Ovary (tissue), 9 donors: ENCODE data around the gene SLC27A1. TPM values are rescaled to one million over a fixed set of nuclear protein-coding genes. Genes with fewer than 3 reads are reported as not detected.
A peak's percentile ranks its signal among the peaks of the same experiment; 100 is the strongest.

Source experiments
- DNase-seq, 5 donors: peaks; one replicate each; pipeline ENCODE4 v3.0.0-alpha.2; 2019 to 2020
- H3K27ac ChIP-seq, 2 donors: fragments of 200-600 bp; one replicate each; pipeline versions ENCODE4 v1.5.1 to v1.8.0; 2019 to 2022
- H3K27me3 ChIP-seq: fragments of 200-600 bp; one replicate; pipeline ENCODE4 v1.8.0; 2022
- H3K36me3 ChIP-seq: fragments of 200-600 bp; sonication (generic); one replicate; pipeline ENCODE4 v1.5.1; 2019
- H3K4me1 ChIP-seq: one replicate; pipeline ENCODE4 v1.8.1; 2013; ENCODE audit warnings: mild to moderate bottlenecking, moderate library complexity; ENCODE audit not compliant: insufficient read depth
- H3K4me3 ChIP-seq: fragments of 200-600 bp; sonication (generic); one replicate; pipeline ENCODE4 v1.5.1; 2017
- H3K9me3 ChIP-seq, 2 donors: fragments of 200-600 bp in 1 of 2; sonication (generic) in 1 of 2; one replicate each; pipeline versions ENCODE4 v1.5.1 to v1.8.1; 2013 to 2019; ENCODE audit warnings: mild to moderate bottlenecking in 1 of 2, moderate library complexity in 1 of 2
- EP300 ChIP-seq: sonication (generic); formaldehyde crosslinking; IDR thresholded peaks from one replicate; pipeline ENCODE4 v1.6.1; 2017; ENCODE audit warnings: antibody characterized with exemption
- POLR2A ChIP-seq: fragments of 450-650 bp; IDR thresholded peaks from one replicate; pipeline ENCODE4 v1.6.1; 2017; ENCODE audit warnings: antibody characterized with exemption, mild to moderate bottlenecking, moderate library complexity
- WGBS, 3 donors: extraction: QIAGEN DNeasy Blood & Tissue Kit in 1 of 3; methylation state at CpG; one replicate each; pipeline versions ENCODE4 v1.1.5 to v1.1.7; 2013 to 2017; 5-methylcytosine and 5-hydroxymethylcytosine counted together
- intact Hi-C, 4 donors: fragments of 100-400 bp; cut with DNase I; formaldehyde crosslinking; loops; one replicate each; pipeline versions ENCODE4 v1.11.0 to v1.15.1; 2022 to 2023
- polyA plus RNA-seq, 2 donors: library from polyadenylated mRNA; stranded (reverse); fragments of 200-250 nt in 1 of 2; fragments of 350-450 nt in 1 of 2; fragmentation: Illumina TruSeq in 1 of 2; extraction: RNeasy Lipid Tissue Mini Kit (QIAGEN cat#74804) in 1 of 2; gene quantifications; one replicate each; pipeline ENCODE4 v1.2.3, GENCODE V29; 2013 to 2014
- total RNA-seq, 7 donors: library from RNA; depleted of rRNA in 2 of 7; stranded (reverse); fragments of >200 nt in 2 of 7; fragmentation: NEBNext Ultra II Directional in 3 of 7; extraction: Animal tissue kit (Norgen Biotek cat#: 25700) in 3 of 7; gene quantifications; one replicate each; pipeline versions ENCODE4 v1.1.0 to v1.2.4, GENCODE V29; 2016 to 2023
- TF ChIP-seq, protein P1 (sequence below), 3 donors: fragments of 450-650 bp in 2 of 3; fragments of 200-600 bp in 1 of 3; IDR thresholded peaks; one replicate each; pipeline versions ENCODE4 v1.5.1 to v1.8.0; 2016 to 2022; ENCODE audit warnings: antibody characterized with exemption in 3 of 3, mild to moderate bottlenecking in 1 of 3
- donor health status: DM: no; HTN: no; CAD: no; lungs with moderate emphysema.
- donor health status: DM: no; HTN: no; CAD: no.
- donor health status: Bipolar disorder and iron deficiency.
- donor health status: DM: yes; HTN: yes; CAD: no.
- donor health status: DM: no; HTN: no; CAD: no.
- donor health status: DM: yes; HTN: yes; CAD: no.

The SLC27A1 gene
- total and polyA plus RNA-seq, 9 donors, result 4.6 to 43.1 (median 37.8) TPM

- no peaks in the 10 kb centered on the region for H3K9me3 ChIP-seq
- WGBS, 3 donors, result 6 to 15% (median 13%) methylated on average over 17 of the region's 17 CpGs
- TF ChIP-seq POLR2A, result no peak
- TF ChIP-seq, protein P1, sequence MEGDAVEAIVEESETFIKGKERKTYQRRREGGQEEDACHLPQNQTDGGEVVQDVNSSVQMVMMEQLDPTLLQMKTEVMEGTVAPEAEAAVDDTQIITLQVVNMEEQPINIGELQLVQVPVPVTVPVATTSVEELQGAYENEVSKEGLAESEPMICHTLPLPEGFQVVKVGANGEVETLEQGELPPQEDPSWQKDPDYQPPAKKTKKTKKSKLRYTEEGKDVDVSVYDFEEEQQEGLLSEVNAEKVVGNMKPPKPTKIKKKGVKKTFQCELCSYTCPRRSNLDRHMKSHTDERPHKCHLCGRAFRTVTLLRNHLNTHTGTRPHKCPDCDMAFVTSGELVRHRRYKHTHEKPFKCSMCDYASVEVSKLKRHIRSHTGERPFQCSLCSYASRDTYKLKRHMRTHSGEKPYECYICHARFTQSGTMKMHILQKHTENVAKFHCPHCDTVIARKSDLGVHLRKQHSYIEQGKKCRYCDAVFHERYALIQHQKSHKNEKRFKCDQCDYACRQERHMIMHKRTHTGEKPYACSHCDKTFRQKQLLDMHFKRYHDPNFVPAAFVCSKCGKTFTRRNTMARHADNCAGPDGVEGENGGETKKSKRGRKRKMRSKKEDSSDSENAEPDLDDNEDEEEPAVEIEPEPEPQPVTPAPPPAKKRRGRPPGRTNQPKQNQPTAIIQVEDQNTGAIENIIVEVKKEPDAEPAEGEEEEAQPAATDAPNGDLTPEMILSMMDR (IDR thresholded peaks at IDR 0.05), result no peak
- TF ChIP-seq EP300, result no peak
- peaks cover 9% of the 10 kb centered on the region for H3K4me1 ChIP-seq
- no peaks in the 10 kb centered on the region for H3K27me3 ChIP-seq
- H3K4me3 ChIP-seq, result no peak overlapping the region
- H3K36me3 ChIP-seq, result no peaks in the 10 kb centered on the region
- peak in 4 of 5 donors; percentile 55 to 88 (median 80) for DNase-seq
- H3K27ac ChIP-seq, result peak overlapping the region in 1 of 2 donors; percentile 49
- intact Hi-C loops, result no loop called here
Observed at GRCh38 chr19:17429641-17430113, 40.6 kb upstream of the SLC27A1 start.

DNA sequence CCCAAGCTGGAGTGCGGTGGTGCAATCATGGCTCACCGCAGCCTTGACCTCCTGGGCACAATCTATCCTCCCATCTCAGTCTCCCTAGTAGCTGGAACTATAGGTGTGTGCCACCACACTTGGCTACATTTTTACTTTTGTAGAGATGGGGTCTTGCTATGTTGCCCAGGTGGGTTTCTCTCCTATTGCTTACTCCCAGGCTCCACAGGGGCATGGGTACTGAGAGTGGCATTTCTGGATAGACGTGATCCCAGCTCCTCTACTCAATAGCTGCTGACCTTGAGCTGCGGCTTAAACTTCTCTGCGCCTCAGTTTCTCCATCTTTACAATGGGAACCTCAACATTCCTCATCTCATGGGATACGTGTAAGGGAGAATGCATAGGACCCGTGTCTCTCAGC is 38.9 kb upstream of the SLC27A1 start:
- Histone ChIP-seq H3K4me1 (peaks cover 9% of the 10 kb centered on the region), H3K36me3 (no peaks in the 10 kb centered on the region), H3K27ac (no peak overlapping the region), H3K4me3 (no peak overlapping the region), H3K9me3 (no peaks in the 10 kb centered on the region), H3K27me3 (no peaks in the 10 kb centered on the region)
- 88 to 93% (median 89%) methylated on average over 7 of the region's 7 CpGs for WGBS, 3 donors
- DNase-seq, result no peak
- TF ChIP-seq, protein P1 (IDR thresholded peaks at IDR 0.05), result no peak
- TF ChIP-seq EP300 (no peak), POLR2A (no peak)
- intact Hi-C loops, result no loop called here

- H3K4me1 ChIP-seq, result no peaks in the 10 kb centered on the region
- no peaks in the 10 kb centered on the region for H3K9me3 ChIP-seq
- no peak overlapping the region for H3K4me3 ChIP-seq
- no peak for TF ChIP-seq EP300
- no peak for DNase-seq
- no peak overlapping the region for H3K27ac ChIP-seq
- intact Hi-C loops, result no loop called here
- no peaks in the 10 kb centered on the region for H3K27me3 ChIP-seq
- WGBS, 3 donors, result 88 to 90% (median 88%) methylated on average over 7 of the region's 7 CpGs
- no peaks in the 10 kb centered on the region for H3K36me3 ChIP-seq
Observed at GRCh38 chr19:17435218-17435617, 35.1 kb upstream of the SLC27A1 start.

- WGBS, 3 donors, result 95 to 96% (median 96%) methylated on average over 25 of the region's 25 CpGs
- Histone ChIP-seq H3K27me3 (no peaks in the 10 kb centered on the region), H3K9me3 (no peaks in the 10 kb centered on the region), H3K4me1 (no peaks in the 10 kb centered on the region), H3K27ac (no peak overlapping the region), H3K4me3 (no peak overlapping the region), H3K36me3 (no peaks in the 10 kb centered on the region)
- TF ChIP-seq POLR2A (no peak), EP300 (no peak)
- TF ChIP-seq, protein P1 (IDR thresholded peaks at IDR 0.05), result no peak
- intact Hi-C loops, result no loop called here
- no peak for DNase-seq
Observed at GRCh38 chr19:17436094-17436873, 34.0 kb upstream of the SLC27A1 start.

- intact Hi-C loops, result no loop called here
- DNase-seq, result no peak
- Histone ChIP-seq H3K9me3 (no peaks in the 10 kb centered on the region), H3K27ac (no peak overlapping the region), H3K4me1 (no peaks in the 10 kb centered on the region), H3K4me3 (no peak overlapping the region), H3K27me3 (no peaks in the 10 kb centered on the region), H3K36me3 (no peaks in the 10 kb centered on the region)
- TF ChIP-seq EP300 (no peak), POLR2A (no peak)
- TF ChIP-seq, protein P1 (IDR thresholded peaks at IDR 0.05), result no peak
- 78 to 86% (median 79%) methylated on average over 7 of the region's 7 CpGs for WGBS, 3 donors
Observed at GRCh38 chr19:17436874-17437267, 33.5 kb upstream of the SLC27A1 start.
